Mucosa of stomach (tissue), 1 donor: Measurements from ENCODE around the gene AHSP.
"Not testable (repeated sequence)": the region's sequence is repeated elsewhere in the genome, so short reads cannot be mapped to it uniquely, and the experiment has no call there.

Experiments
- H3K27me3 ChIP-seq: one replicate; pipeline ENCODE4 v1.7.0; 2013; ENCODE audit warnings: mild to moderate bottlenecking, low read length; ENCODE audit not compliant: control insufficient read depth, insufficient read depth
- H3K36me3 ChIP-seq: one replicate; pipeline ENCODE4 v1.7.0; 2013; ENCODE audit warnings: low read length; ENCODE audit not compliant: control insufficient read depth, insufficient read depth
- H3K4me1 ChIP-seq: one replicate; pipeline ENCODE4 v1.7.0; 2013; ENCODE audit warnings: mild to moderate bottlenecking, low read length; ENCODE audit not compliant: control insufficient read depth, insufficient read depth
- H3K4me3 ChIP-seq: one replicate; pipeline ENCODE4 v1.7.0; 2013; ENCODE audit warnings: low read length
- H3K9ac ChIP-seq: one replicate; pipeline ENCODE4 v1.7.0; 2013; ENCODE audit warnings: mild to moderate bottlenecking, low read length, moderate library complexity
- H3K9me3 ChIP-seq: one replicate; pipeline ENCODE4 v1.7.0; 2013; ENCODE audit warnings: mild to moderate bottlenecking, low read length, moderate library complexity; ENCODE audit not compliant: control insufficient read depth
- donor health status: Pancreatic carcinoma.

The AHSP gene

DNA sequence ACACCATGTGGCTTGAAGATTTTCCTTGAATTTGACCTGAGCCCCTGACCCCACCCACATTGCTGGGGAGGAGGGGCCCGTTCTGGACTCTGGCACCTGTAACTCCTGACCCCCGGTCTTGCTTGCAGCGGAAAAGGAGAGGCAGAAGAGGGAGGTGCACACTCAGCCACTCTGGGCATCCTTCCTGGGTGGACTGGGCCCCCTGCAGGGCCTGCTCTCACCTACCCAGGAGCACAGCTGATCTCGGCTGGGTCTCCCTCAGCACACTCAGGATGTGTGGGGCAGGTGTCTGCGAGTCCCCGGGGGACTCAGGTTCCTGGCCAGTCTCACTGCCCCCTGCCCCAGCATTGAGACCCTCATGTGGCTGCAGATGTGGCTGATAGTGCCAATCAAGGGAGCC, 3.9 kb upstream of the AHSP start:
- peaks cover 13% of the 10 kb centered on the region for H3K27me3 ChIP-seq
- H3K9ac ChIP-seq, H3K9me3 ChIP-seq, H3K4me1 ChIP-seq, H3K4me3 ChIP-seq, H3K36me3 ChIP-seq: not testable (repeated sequence)

DNA sequence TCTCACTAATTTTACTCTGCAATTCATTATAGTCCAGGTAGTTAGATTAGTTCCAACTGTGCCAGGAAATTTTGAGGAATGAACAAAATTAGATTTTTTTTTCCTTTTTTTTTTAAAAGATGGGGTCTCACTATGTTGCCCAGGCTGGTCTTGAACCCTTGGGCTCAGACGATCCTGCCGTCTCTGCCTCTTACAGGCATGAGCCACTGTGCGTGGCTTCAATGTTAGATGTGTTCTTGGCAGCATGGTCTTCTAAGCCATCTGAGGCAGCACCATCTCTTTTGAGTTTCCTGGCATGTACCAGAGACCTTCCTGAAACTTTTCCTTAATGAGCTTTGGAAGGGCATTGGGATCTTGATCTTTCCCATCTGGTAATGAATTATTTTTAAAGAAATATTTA, 2.6 kb upstream of the AHSP start:
- peaks cover 19% of the 10 kb centered on the region for H3K27me3 ChIP-seq
- H3K4me3 ChIP-seq = no peak overlapping the region
- H3K9ac ChIP-seq = no peak overlapping the region
- no peaks in the 10 kb centered on the region for H3K4me1 ChIP-seq
- H3K36me3 ChIP-seq = no peaks in the 10 kb centered on the region
- H3K9me3 ChIP-seq = no peaks in the 10 kb centered on the region

DNA sequence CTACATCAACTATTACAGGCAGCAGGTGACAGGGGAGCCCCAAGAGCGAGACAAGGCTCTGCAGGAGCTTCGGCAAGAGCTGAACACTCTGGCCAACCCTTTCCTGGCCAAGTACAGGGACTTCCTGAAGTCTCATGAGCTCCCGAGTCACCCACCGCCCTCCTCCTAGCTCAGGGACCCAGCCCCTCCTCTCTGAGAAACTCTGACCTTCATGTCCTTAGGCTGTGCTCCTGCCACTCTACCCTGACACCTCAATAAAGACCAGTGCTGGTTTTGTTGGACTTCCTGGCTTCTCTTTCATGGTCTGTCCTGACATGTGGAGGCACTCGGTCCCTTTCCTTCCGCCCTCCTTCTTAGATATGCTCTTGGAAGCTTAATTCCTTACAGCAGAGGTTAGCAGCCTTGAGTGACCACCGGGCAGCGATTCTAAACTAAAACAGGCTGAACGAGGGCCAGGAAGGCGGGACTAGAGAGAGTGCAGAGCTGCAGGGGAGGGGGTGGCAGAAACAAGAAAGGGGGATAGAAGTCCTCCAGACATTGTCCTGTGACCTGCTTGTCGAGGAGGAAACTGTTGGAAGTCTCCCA, 915 bp downstream of the AHSP start:
- Histone ChIP-seq H3K9ac (no peak overlapping the region), H3K9me3 (no peaks in the 10 kb centered on the region), H3K4me1 (no peaks in the 10 kb centered on the region), H3K4me3 (no peak overlapping the region), H3K36me3 (no peaks in the 10 kb centered on the region), H3K27me3 (peaks cover 23% of the 10 kb centered on the region)

DNA sequence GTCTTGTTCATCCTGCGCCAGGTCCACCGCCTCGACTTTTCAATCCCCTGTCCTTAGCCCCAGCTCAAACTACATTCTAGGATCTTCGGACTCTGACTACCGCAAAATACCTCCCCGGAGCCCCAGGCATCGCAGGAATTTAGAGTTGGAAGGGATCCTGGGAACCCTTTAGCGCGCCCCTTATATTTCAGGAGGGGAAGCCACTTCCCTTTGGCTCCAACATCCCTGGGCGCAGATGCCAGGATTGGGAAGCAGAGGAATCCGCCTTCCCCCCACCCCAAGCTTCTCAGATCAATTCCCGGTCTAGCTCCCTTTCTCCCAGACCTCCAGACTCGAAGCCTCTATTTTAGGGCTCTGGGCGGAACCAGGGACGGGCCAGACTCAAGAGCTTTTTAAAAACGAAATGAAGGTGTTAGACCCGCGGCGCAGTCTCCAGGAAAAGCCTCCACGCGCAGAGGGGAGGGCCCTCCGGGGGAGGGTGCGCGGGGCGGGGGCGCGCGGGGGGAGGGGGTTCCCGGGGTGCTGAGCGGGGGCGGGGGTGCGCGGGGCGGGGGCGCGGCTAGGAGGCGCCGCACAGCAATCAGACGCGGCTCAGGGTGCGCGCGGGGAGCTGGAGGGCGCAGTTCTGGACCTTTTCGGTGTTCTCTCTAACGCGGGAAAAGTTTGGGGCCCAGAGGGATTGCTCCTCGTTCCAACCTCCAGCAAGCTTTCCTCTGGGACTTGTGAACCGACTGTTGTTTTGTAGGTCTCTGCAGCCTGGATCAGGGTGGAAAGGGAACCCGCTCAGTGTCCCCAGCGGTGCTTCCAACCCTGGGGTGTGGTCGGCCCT, 1.6 kb downstream of the AHSP start:
- Histone ChIP-seq H3K36me3 (no peaks in the 10 kb centered on the region), H3K9ac (no peak overlapping the region), H3K4me1 (no peaks in the 10 kb centered on the region), H3K9me3 (no peaks in the 10 kb centered on the region), H3K27me3 (peaks cover 23% of the 10 kb centered on the region), H3K4me3 (no peak overlapping the region)

DNA sequence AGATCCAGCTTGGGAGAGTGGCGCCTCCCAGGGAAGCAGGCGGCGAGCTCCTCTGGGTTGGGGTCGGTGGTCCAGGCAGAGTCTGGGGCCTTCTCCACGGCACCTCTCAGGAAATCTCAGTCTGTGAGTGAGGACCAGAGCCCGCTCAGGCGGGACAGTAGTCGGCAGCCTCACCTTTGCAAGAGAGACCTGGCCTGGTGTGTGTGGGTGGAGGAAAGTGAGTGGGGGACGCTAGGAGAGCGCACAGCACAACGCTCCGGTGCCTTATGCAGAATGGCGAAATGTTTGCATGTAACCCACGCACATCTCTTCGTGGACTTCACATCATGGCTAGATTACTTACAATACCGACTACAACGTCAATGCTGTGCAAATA, 2.2 kb downstream of the AHSP start:
- Histone ChIP-seq H3K9ac (no peak overlapping the region), H3K4me1 (no peaks in the 10 kb centered on the region), H3K36me3 (no peaks in the 10 kb centered on the region), H3K4me3 (no peak overlapping the region), H3K9me3 (no peaks in the 10 kb centered on the region), H3K27me3 (peaks cover 23% of the 10 kb centered on the region)

DNA sequence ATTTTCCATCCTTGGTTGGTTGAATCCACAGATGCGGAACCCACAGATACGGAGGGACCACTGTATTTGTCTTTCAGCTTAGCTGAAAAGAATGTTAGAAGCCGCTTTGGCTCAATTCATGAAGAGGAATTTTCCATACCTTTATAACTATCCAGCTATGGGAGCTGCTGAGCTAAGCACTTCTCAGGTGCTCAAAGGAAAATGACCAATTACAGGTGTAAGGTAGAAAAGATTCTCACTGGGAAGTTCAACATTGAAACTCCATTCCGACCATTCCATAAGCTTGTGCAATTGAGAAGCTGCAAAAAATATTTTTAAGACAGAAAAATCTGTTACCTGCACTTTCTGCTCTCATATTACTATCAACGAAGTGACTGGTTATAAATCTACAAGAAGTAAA, 2.7 kb downstream of the AHSP start:
- peaks cover 23% of the 10 kb centered on the region for H3K27me3 ChIP-seq
- no peak overlapping the region for H3K4me3 ChIP-seq
- H3K4me1 ChIP-seq = no peaks in the 10 kb centered on the region

DNA sequence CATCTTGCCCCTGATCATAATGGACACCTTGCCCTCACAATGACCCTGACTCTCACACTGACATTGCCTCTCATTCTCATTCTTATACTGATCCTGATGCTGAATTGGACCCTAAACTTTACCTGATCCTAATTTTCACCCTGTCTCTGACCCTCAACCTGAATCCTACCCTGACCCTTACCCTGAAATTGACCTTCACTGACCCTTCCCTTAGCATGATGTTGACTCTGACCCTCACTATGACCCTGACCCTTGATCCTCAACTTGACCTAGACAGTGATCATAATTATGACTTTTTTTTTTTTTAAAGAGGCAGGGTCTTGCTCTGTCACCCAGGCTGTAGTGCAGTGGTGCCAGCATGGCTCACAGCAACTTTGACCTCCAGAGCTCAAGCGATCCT, 3.4 kb downstream of the AHSP start:
- Histone ChIP-seq H3K27me3 (peaks cover 23% of the 10 kb centered on the region), H3K4me1 (no peaks in the 10 kb centered on the region), H3K9ac (no peak overlapping the region), H3K4me3 (no peak overlapping the region), H3K9me3 (no peaks in the 10 kb centered on the region), H3K36me3 (no peaks in the 10 kb centered on the region)

More for the DNA sequence above, 2.7 kb downstream of the AHSP start:
- Histone ChIP-seq H3K36me3 (no peaks in the 10 kb centered on the region), H3K9me3 (no peaks in the 10 kb centered on the region), H3K9ac (no peak overlapping the region)

DNA sequence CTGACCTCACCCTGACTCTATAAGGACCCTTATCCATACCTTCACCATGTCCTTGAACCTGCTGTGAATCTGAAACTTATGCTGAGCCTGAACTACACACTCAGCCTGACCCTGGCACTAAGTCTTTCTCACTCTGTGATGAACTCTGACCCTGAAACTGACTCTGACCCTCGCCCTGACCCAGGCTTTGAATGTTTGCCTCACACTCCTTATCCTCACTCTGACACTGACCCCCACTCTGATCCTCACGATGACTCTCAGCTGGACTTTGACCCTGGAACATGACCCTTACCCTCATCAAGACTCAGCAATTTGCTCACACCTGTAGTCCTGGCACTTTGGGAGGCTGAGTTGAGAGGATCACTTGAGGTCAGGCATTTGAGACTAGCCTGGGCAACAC, 4.4 kb downstream of the AHSP start:
- Histone ChIP-seq H3K36me3 (no peaks in the 10 kb centered on the region), H3K27me3 (peaks cover 27% of the 10 kb centered on the region), H3K4me1 (no peaks in the 10 kb centered on the region), H3K9me3 (no peaks in the 10 kb centered on the region), H3K4me3 (no peak overlapping the region), H3K9ac (no peak overlapping the region)

DNA sequence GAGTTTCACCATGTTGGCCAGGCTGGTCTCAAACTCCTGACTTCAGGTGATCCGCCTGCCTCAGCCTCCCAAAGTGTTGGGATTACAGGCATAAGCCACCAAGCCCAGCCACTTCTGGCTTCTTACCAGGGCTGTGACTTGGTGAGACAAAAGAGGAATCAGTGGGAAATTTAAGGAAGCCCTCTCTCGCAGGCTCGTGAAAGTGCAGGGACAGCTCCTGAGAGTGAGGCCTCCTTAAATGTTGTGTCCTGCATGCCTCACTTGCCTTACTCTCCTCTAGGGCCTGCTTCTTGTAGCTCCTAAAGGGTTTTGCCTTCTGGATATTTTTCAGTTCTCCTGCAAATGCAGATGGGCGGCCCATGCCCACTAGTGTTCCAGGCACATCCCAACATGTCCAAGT, 5.2 kb downstream of the AHSP start:
- no peak overlapping the region for H3K4me3 ChIP-seq
- no peaks in the 10 kb centered on the region for H3K36me3 ChIP-seq
- peaks cover 29% of the 10 kb centered on the region for H3K27me3 ChIP-seq
- no peaks in the 10 kb centered on the region for H3K4me1 ChIP-seq
- no peak overlapping the region for H3K9ac ChIP-seq
- H3K9me3 ChIP-seq = no peaks in the 10 kb centered on the region

DNA sequence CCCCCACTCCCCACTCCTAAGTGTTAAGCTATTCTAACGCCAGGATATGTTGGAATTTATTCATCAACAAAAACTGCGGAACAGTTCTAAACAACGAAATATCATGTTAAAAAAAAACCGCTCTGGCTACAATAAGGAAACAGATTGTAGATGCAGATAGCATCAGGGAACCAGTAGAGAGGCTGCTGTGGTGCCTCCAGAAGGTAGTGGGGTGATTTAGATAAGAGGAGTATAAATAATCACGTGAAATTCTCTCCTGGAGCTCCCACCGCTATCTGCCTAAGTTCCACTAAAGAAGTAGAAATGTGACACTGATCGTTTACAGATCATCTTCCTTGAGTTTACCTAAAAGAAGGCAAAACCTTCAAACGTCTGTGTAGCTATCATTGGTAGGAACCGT, 8.0 kb downstream of the AHSP start:
- no peaks in the 10 kb centered on the region for H3K4me1 ChIP-seq
- no peak overlapping the region for H3K9ac ChIP-seq
- peaks cover 21% of the 10 kb centered on the region for H3K27me3 ChIP-seq
- no peaks in the 10 kb centered on the region for H3K36me3 ChIP-seq
- no peak overlapping the region for H3K4me3 ChIP-seq
- no peaks in the 10 kb centered on the region for H3K9me3 ChIP-seq

DNA sequence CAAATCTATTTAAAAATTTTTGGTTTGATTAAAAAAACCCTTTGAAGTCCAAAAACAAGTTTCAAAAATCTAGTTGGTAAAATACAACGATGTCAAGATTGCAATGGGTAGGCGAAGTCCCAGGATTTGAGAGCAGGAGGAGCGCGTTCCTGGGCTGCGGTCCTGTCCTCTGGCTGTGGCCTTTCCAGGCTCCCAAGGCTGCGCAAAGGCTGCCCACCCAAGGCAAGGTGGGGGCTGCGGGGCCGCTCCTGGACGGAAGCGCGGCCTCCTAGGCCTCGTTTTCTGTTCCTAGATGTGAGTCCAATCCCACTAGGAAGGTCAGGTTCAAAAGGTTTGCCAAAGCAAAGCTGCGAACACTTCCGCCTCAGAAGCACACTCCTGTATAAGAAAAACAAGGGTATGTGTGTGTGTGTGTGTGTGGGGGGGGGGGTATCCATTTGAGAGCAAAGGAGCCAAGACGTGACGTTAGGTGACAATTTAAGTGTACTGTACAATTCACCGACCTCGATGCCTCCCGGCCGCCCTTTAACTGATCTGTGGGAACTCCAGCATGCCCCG, 9.2 kb downstream of the AHSP start:
- no peaks in the 10 kb centered on the region for H3K9me3 ChIP-seq
- no peaks in the 10 kb centered on the region for H3K4me1 ChIP-seq
- no peaks in the 10 kb centered on the region for H3K36me3 ChIP-seq
- H3K27me3 ChIP-seq = peaks cover 21% of the 10 kb centered on the region
- H3K9ac ChIP-seq = peak overlapping the region; percentile 34
- H3K4me3 ChIP-seq = no peak overlapping the region

DNA sequence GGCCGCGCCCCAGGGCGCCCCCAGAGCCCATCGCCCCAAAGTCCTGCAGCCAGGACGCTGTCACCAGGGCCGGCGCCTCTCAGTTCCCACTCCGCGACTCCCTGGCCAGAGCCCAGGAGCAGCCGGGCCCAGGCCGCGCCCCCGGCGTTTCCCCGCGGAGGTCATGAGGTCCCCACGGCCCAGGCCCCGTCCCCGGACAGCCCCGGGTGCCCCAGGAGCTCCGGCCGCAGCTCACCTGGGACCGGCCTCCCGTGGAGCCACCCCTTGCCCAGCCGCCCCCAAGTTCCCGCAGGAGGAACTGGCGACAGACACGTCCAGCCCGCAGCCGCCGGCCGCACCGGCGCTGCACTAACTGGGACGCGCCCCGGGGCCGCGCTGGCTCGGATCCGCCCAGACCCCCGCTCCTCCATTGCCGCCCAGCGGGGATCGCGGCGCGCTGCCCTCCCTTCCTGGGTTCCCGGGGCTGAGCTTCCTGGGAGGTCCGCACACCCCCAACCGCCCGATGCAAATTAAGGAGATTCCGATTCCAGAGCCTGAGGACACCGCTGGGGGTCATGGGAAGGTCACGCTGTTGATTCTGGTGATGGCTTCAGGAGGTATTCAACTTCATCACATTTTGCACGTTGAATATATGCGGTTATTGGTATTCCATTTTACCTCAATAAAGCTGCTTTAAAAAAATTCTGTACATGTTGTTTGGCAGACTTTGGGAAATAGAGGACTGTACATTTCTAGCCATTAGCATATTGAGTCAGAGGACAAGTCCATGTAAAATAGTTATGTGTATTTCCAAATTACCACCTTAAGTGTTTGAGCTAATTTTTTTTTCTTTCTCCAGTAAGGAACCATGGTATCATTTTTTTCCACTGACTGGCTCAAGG, 9.9 kb downstream of the AHSP start:
- no peaks in the 10 kb centered on the region for H3K9me3 ChIP-seq
- H3K4me3 ChIP-seq = no peak overlapping the region
- peaks cover 21% of the 10 kb centered on the region for H3K27me3 ChIP-seq
- H3K9ac ChIP-seq = peak overlapping the region; percentile 34
- H3K4me1 ChIP-seq = no peaks in the 10 kb centered on the region
- no peaks in the 10 kb centered on the region for H3K36me3 ChIP-seq
